ENCODE measurements around the gene ST6GALNAC5.

The ST6GALNAC5 gene

DNA sequence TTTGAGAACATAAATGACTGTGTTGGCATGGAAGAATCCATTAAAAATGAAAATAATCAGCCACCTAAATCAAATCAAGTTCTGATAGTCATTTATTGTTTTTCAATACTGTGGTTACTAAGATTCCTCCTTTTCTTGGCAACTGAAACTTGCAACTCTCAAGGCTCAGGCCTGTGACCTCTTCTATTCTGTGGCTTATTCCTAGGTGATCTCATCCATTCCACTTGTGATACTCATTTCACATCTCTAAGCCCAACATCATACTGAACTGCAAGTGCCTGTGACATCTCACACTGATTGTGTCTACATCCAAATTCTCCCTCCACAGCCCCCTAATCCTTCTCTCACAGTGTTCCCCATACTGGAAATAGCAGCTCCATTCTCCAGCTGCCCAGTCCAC, 4.8 kb upstream of the ST6GALNAC5 start:
- no peaks in the 10 kb centered on the region for H3K27me3 ChIP-seq (replicated peaks; ENCODE audit: insufficient read depth, low read length)

DNA sequence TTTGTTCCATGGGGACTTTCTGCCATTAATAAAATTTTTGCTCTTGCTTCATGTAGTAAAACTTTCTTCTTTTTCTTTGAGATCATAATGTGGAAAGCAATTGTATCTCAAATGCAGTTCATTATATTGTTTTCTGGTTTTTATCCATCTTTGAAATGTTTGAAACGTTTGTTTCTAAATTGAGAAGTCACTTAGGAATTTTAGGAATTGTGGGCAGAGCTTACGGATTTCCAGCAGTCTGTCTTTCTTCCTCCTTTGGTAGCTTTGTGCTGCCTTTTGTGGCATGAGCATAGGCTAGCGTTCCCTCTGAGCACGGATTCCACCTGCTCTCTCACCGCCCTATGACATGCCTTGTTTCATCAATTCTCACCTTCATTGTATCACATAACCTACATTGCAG, 2.9 kb upstream of the ST6GALNAC5 start:
- Histone ChIP-seq H3K4me1 (ENCODE audit: low read length) (no peaks in the 10 kb centered on the region), H3K79me2 (ENCODE audit: low read length) (no peaks in the 10 kb centered on the region), H2AFZ (ENCODE audit: low read length) (no peak overlapping the region), H4K20me1 (ENCODE audit: insufficient read depth, low read length) (no peaks in the 10 kb centered on the region), H3K9me3 (replicated peaks; ENCODE audit: insufficient read depth, low read length) (no peaks in the 10 kb centered on the region), H3F3A (ENCODE audit: insufficient read depth, low read length) (no peaks in the 10 kb centered on the region), H3K9me2 (replicated peaks; ENCODE audit: insufficient read depth, low read length) (no peaks in the 10 kb centered on the region), H3K9ac (ENCODE audit: low read length) (no peak overlapping the region), H3K27me3 (replicated peaks; ENCODE audit: insufficient read depth, low read length) (no peaks in the 10 kb centered on the region), H3K36me3 (replicated peaks; ENCODE audit: insufficient read depth, low read length) (no peaks in the 10 kb centered on the region), H3K27ac (ENCODE audit: low read length) (no peak overlapping the region), H3K4me3 (ENCODE audit: low read length) (no peak overlapping the region), H3K4me2 (ENCODE audit: low read depth, low read length) (no peak overlapping the region)
- no peak for DNase-seq
- TF ChIP-seq CTCF (IDR thresholded peaks at IDR 0.05; ENCODE audit: low read length) (no peak), EZH2 (optimal IDR thresholded peaks at IDR 0.05; ENCODE audit: low read depth, low read length) (no peak), EZH2phosphoT487 (IDR thresholded peaks at IDR 0.05; ENCODE audit: low read length) (no peak)

More for the DNA sequence above, 4.8 kb upstream of the ST6GALNAC5 start:
- TF ChIP-seq CTCF (IDR thresholded peaks at IDR 0.05; ENCODE audit: low read length) = no peak
- H2AFZ ChIP-seq (ENCODE audit: low read length) = no peak overlapping the region
- no peak for DNase-seq
- H4K20me1 ChIP-seq (ENCODE audit: insufficient read depth, low read length) = no peaks in the 10 kb centered on the region
- H3K9ac ChIP-seq (ENCODE audit: low read length) = no peak overlapping the region
- H3K79me2 ChIP-seq (ENCODE audit: low read length) = no peaks in the 10 kb centered on the region
- H3K4me1 ChIP-seq (ENCODE audit: low read length) = no peaks in the 10 kb centered on the region
- H3K4me3 ChIP-seq (ENCODE audit: low read length) = no peak overlapping the region
- no peaks in the 10 kb centered on the region for H3K36me3 ChIP-seq (replicated peaks; ENCODE audit: insufficient read depth, low read length)
- H3K9me2 ChIP-seq (replicated peaks; ENCODE audit: insufficient read depth, low read length) = no peaks in the 10 kb centered on the region
- H3K27ac ChIP-seq (ENCODE audit: low read length) = no peak overlapping the region
- H3K9me3 ChIP-seq (replicated peaks; ENCODE audit: insufficient read depth, low read length) = no peaks in the 10 kb centered on the region
- no peak overlapping the region for H3K4me2 ChIP-seq (ENCODE audit: low read depth, low read length)
- H3F3A ChIP-seq (ENCODE audit: insufficient read depth, low read length) = no peaks in the 10 kb centered on the region

DNA sequence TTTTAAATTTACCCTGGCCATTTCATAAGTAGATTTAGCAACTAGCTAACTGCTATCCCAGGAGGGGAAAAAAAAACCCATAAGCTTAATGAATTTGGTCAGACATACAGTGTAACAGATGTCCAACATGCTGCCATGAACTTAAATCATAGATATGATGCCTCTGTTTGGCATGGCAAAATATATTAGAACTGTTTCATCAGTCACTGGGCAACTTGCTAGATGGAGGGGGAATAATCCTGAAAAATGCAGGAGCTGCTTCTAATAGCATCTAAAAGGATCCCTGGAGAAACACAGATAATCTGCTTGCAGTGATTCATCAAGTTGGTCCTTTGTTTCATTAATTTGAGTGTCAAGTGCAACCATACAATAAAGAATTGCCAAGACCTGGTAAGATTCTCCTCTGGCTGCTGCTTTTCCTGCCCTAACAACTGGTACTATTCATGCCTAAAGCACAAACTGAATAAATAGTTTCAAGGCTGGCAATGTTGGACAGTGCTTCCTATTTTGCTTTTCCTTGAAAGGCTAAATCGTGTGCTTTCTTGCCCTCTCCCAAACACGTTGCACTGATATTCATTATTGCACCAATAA, 1.5 kb upstream of the ST6GALNAC5 start:
- H3K9me2 ChIP-seq (replicated peaks; ENCODE audit: insufficient read depth, low read length) = no peaks in the 10 kb centered on the region
- H3K4me1 ChIP-seq (ENCODE audit: low read length) = no peaks in the 10 kb centered on the region
- no peaks in the 10 kb centered on the region for H3K79me2 ChIP-seq (ENCODE audit: low read length)
- H4K20me1 ChIP-seq (ENCODE audit: insufficient read depth, low read length) = no peaks in the 10 kb centered on the region
- no peak overlapping the region for H3K4me2 ChIP-seq (ENCODE audit: low read depth, low read length)
- H2AFZ ChIP-seq (ENCODE audit: low read length) = no peak overlapping the region
- no peak overlapping the region for H3K4me3 ChIP-seq (ENCODE audit: low read length)
- TF ChIP-seq CTCF (IDR thresholded peaks at IDR 0.05; ENCODE audit: low read length) (no peak), EZH2 (optimal IDR thresholded peaks at IDR 0.05; ENCODE audit: low read depth, low read length) (no peak), EZH2phosphoT487 (IDR thresholded peaks at IDR 0.05; ENCODE audit: low read length) (no peak)
- H3K9me3 ChIP-seq (replicated peaks; ENCODE audit: insufficient read depth, low read length) = no peaks in the 10 kb centered on the region
- H3K27me3 ChIP-seq (replicated peaks; ENCODE audit: insufficient read depth, low read length) = no peaks in the 10 kb centered on the region
- no peaks in the 10 kb centered on the region for H3F3A ChIP-seq (ENCODE audit: insufficient read depth, low read length)
- DNase-seq = no peak
- H3K36me3 ChIP-seq (replicated peaks; ENCODE audit: insufficient read depth, low read length) = no peaks in the 10 kb centered on the region
- H3K9ac ChIP-seq (ENCODE audit: low read length) = no peak overlapping the region
- no peak overlapping the region for H3K27ac ChIP-seq (ENCODE audit: low read length)

All from MM.1S (cell line).